ENCODE measurements around the gene CALM3. TPM values are rescaled to one million over a fixed set of nuclear protein-coding genes. Genes with fewer than 3 reads are reported as not detected.
"Not testable (repeated sequence)": the region's sequence is repeated elsewhere in the genome, so short reads cannot be mapped to it uniquely, and the experiment has no call there.

CALM3 gene
- total RNA-seq (2022), result 182 and 220 TPM in 2 replicates
- percentile 76 among the genes with signal in this experiment for Bru-seq, nascent RNA
- BruChase-seq, experiment 1, labeled RNA remaining after a 6-hour chase, result percentile 96 among the genes with signal in this experiment
- percentile 89 among the genes with signal in this experiment for BruChase-seq, experiment 2, labeled RNA remaining after a 2-hour chase
- long read RNA-seq, transcript CALM3-201 (6 exons, 2,289 nt), result major isoform, 305 of 343 reads
- long read RNA-seq, partial matches to known transcripts, result 11 of 343 reads
- long read RNA-seq, other reads (novel, unspliced or antisense), result 21 of 343 reads

DNA sequence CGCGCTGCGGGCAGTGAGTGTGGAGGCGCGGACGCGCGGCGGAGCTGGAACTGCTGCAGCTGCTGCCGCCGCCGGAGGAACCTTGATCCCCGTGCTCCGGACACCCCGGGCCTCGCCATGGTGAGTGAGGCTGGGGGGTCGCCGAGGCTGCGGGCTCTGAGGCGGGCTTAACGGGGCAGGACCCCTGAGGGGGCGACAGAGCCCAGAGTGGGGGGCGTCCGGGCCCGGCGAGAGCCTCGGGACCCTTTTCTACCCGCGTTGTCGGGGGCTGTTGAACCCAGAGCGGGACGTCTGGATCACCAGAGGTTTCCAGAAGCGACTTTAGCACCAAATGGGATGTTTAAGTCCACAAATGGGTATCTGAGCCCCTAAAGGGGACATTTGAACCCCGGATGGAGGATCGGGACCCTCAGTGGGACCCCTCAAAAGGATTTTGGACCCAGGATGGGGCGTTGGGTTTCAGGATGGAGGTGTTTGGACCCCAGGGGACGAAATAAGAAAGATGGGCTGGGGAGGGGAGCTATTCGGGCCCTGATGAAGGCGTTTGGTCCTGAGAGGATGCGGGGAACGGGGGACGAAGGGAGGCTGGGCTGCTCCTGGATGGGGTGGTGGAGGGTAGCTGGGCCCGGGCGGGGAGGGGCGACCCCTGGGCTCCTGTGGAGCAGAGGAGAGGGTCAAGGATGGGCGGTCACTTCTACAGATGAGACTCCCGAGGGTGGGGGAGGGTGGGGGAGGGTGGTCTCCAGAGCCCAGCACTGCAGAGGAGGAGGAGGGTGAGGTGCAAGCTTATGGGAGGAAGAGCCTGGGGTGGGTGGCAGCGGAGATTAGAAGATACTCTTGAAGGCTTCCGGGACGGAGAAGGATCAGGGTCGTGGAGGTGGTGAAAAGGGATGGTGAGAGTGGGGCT lies at the start of gene CALM3:
Gene CALM3 (plus strand): TSS at position 13 of the 907 bp plus-strand sequence. CDS start 105 bp downstream, at position 118.
- Mint-ChIP-seq H3K27me3 (ENCODE audit: unreplicated experiment) (no peaks in the 10 kb centered on the region), H3K27ac (ENCODE audit: unreplicated experiment) (peak within 1 kb of the TSS; percentile 100), H3K4me1 (ENCODE audit: low read depth, unreplicated experiment) (peaks cover 23% of the 10 kb centered on the region), H3K9me3 (ENCODE audit: low read depth, unreplicated experiment) (no peaks in the 10 kb centered on the region), H3K36me3 (ENCODE audit: insufficient read depth, unreplicated experiment) (peaks cover 40% of the 10 kb centered on the region), H3K4me3 (ENCODE audit: low read depth, unreplicated experiment) (peak within 1 kb of the TSS; percentile 98)
- CTCF ChIA-PET, result interaction anchor here (0.6 to 3.2 kb wide), 10 partner anchors 13 to 209 kb away, joined by 3 to 21 read pairs (median 3); partner anchors contain the start of gene DACT3
- BruUV-seq (replicated peaks), result no TSS peak
- no peak for TF ChIP-seq CTCF (IDR thresholded peaks at IDR 0.05; ENCODE audit: unreplicated experiment)
- intact Hi-C loops (cut with micrococcal nuclease; ENCODE audit: unreplicated experiment), result no loop called here
- DNase-seq, result no peak

- no peak for TF ChIP-seq CTCF (IDR thresholded peaks at IDR 0.05; ENCODE audit: unreplicated experiment)
- Mint-ChIP-seq H3K4me1 (ENCODE audit: low read depth, unreplicated experiment) (no peaks in the 10 kb centered on the region), H3K27ac (ENCODE audit: unreplicated experiment) (no peak overlapping the region), H3K36me3 (ENCODE audit: insufficient read depth, unreplicated experiment) (no peaks in the 10 kb centered on the region), H3K9me3 (ENCODE audit: low read depth, unreplicated experiment) (peaks cover 10% of the 10 kb centered on the region), H3K4me3 (ENCODE audit: low read depth, unreplicated experiment) (no peak overlapping the region), H3K27me3 (ENCODE audit: unreplicated experiment) (peaks cover 60% of the 10 kb centered on the region)
- no TSS peak for BruUV-seq (replicated peaks)
- intact Hi-C loops (cut with micrococcal nuclease; ENCODE audit: unreplicated experiment), result no loop called here
- CTCF ChIA-PET, result no interaction called here
- no peak for DNase-seq
Measured at GRCh38 chr19:46552891-46553290, 48.2 kb upstream of the CALM3 start.

- TF ChIP-seq CTCF (IDR thresholded peaks at IDR 0.05; ENCODE audit: unreplicated experiment), result no peak
- BruUV-seq (replicated peaks), result no TSS peak
- Mint-ChIP-seq H3K27ac (ENCODE audit: unreplicated experiment) (no peak overlapping the region), H3K9me3 (ENCODE audit: low read depth, unreplicated experiment) (peaks cover 10% of the 10 kb centered on the region), H3K27me3 (ENCODE audit: unreplicated experiment) (peaks cover 60% of the 10 kb centered on the region), H3K36me3 (ENCODE audit: insufficient read depth, unreplicated experiment) (no peaks in the 10 kb centered on the region), H3K4me3 (ENCODE audit: low read depth, unreplicated experiment) (no peak overlapping the region), H3K4me1 (ENCODE audit: low read depth, unreplicated experiment) (no peaks in the 10 kb centered on the region)
- DNase-seq, result no peak
- CTCF ChIA-PET, result no interaction called here
- intact Hi-C loops (cut with micrococcal nuclease; ENCODE audit: unreplicated experiment), result no loop called here
Measured at GRCh38 chr19:46554161-46554560, 47.0 kb upstream of the CALM3 start.

DNA sequence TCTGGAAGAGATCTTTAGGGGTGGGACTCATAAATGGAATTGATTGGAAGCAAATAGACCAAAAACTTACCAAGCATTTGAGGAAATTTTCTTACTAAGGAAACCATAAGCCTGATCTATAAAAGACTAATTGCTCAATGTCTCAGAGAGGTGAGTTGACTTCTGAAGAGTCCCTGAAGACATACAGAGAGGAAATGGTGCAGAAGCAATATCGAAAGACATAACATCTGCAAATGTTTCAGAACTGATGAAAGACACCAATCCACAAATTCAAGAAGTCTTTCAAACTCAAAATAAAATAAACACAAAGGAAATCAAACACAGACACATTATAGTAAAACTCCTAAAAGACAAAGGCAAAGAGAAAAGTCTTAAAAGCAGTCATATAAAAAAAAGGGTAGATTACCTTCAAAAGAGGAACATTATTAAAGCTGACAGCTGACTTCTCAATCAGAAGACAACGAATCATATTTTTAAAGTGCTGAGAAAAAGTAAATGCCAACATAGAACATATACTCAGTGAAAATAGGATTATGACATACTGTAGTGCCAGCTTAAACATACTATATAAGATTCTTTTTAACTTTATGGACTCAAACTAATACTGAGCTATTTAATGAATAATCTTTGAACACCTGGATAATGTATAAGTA lies 45.4 kb upstream of the CALM3 start:
- intact Hi-C loops (cut with micrococcal nuclease; ENCODE audit: unreplicated experiment), result no loop called here
- peaks cover 5% of the 10 kb centered on the region for H3K9me3 Mint-ChIP-seq (ENCODE audit: low read depth, unreplicated experiment)
- peaks cover 55% of the 10 kb centered on the region for H3K27me3 Mint-ChIP-seq (ENCODE audit: unreplicated experiment)
- no peak for DNase-seq
- BruUV-seq (replicated peaks), result no TSS peak
- no peak overlapping the region for H3K27ac Mint-ChIP-seq (ENCODE audit: unreplicated experiment)
- H3K36me3 Mint-ChIP-seq (ENCODE audit: insufficient read depth, unreplicated experiment), result no peaks in the 10 kb centered on the region
- TF ChIP-seq CTCF (IDR thresholded peaks at IDR 0.05; ENCODE audit: unreplicated experiment), result no peak
- CTCF ChIA-PET, result interaction anchor here (0.8 kb wide), 1 partner anchor 105 kb away, joined by 3 read pairs; the partner anchor contains the start of gene DACT3
- no peaks in the 10 kb centered on the region for H3K4me1 Mint-ChIP-seq (ENCODE audit: low read depth, unreplicated experiment)
- no peak overlapping the region for H3K4me3 Mint-ChIP-seq (ENCODE audit: low read depth, unreplicated experiment)

DNA sequence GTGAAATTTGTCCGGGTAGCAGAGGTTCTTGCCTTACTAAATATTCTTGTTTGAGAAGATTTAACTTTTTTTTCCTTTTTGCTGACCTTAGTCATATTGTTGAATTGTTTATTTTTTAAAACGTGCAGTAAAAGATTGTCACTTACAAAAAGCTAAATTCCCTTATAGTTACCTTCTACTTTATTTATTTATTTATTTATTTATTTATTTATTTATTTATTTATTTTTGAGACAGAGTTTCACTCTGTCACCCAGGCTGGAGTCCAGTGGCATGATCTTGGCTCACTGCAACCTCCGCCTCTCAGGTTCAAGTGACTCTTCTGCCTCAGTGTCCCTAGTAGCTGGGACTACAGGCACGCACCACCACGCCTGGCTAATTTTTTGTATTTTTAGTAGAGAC lies 44.7 kb upstream of the CALM3 start:
- BruUV-seq (replicated peaks); DNase-seq; H3K4me1 Mint-ChIP-seq (ENCODE audit: low read depth, unreplicated experiment); H3K27ac Mint-ChIP-seq (ENCODE audit: unreplicated experiment); H3K4me3 Mint-ChIP-seq (ENCODE audit: low read depth, unreplicated experiment); H3K36me3 Mint-ChIP-seq (ENCODE audit: insufficient read depth, unreplicated experiment); intact Hi-C loops (cut with micrococcal nuclease; ENCODE audit: unreplicated experiment); H3K9me3 Mint-ChIP-seq (ENCODE audit: low read depth, unreplicated experiment): not testable (repeated sequence)
- CTCF ChIA-PET, result interaction anchor here (0.8 kb wide), 1 partner anchor 105 kb away, joined by 3 read pairs; the partner anchor contains the start of gene DACT3
- H3K27me3 Mint-ChIP-seq (ENCODE audit: unreplicated experiment), result peaks cover 48% of the 10 kb centered on the region
